Spleen (tissue), 11 donors: ENCODE data around the gene JAKMIP1. TPM values are rescaled to one million over a fixed set of nuclear protein-coding genes. Genes with fewer than 3 reads are reported as not detected.
A peak's percentile ranks its signal among the peaks of the same experiment; 100 is the strongest.

Experiments
- DNase-seq: peaks from one replicate; pipeline ENCODE4 v3.0.0-alpha.2; 2020
- H3K27ac ChIP-seq, 8 donors: fragments of 200-600 bp; sonication (generic) in 7 of 8; 1 replicate in 4 of 8; 2 replicates in 4 of 8; pipeline versions ENCODE4 v1.5.0 to v1.8.0; 2016 to 2021; ENCODE audit warnings: inconsistent platforms in 4 of 8, mild to moderate bottlenecking in 4 of 8, moderate library complexity in 1 of 8
- H3K27me3 ChIP-seq, 7 donors: fragments of 200-600 bp; sonication (generic) in 6 of 7; replicated peaks in 1 of 7; 1 replicate in 4 of 7; 2 replicates in 3 of 7; pipeline versions ENCODE4 v1.5.0 to v1.8.0; 2016 to 2021; ENCODE audit warnings: inconsistent platforms in 3 of 7, mild to moderate bottlenecking in 1 of 7
- H3K36me3 ChIP-seq, 6 donors: fragments of 200-600 bp; sonication (generic) in 5 of 6; 1 replicate in 4 of 6; 2 replicates in 2 of 6; pipeline versions ENCODE4 v1.5.0 to v1.8.0; 2016 to 2021; ENCODE audit warnings: inconsistent platforms in 2 of 6
- H3K4me1 ChIP-seq, 6 donors: fragments of 200-600 bp; sonication (generic) in 5 of 6; 1 replicate in 3 of 6; 2 replicates in 3 of 6; pipeline versions ENCODE4 v1.5.0 to v1.8.0; 2016 to 2021; ENCODE audit warnings: inconsistent platforms in 3 of 6
- H3K4me3 ChIP-seq, 8 donors: fragments of 200-600 bp; sonication (generic) in 7 of 8; 1 replicate in 4 of 8; 2 replicates in 4 of 8; pipeline versions ENCODE4 v1.5.0 to v1.8.0; 2016 to 2021; ENCODE audit warnings: inconsistent platforms in 4 of 8, mild to moderate bottlenecking in 4 of 8, moderate library complexity in 2 of 8
- H3K9me3 ChIP-seq, 8 donors: fragments of 200-600 bp; sonication (generic) in 7 of 8; 1 replicate in 4 of 8; 2 replicates in 4 of 8; pipeline versions ENCODE4 v1.5.0 to v1.8.0; 2016 to 2021; ENCODE audit warnings: inconsistent platforms in 4 of 8
- CTCF ChIP-seq, 11 experiments: fragments of 200-600 bp in 7 of 11; fragments of 450-650 bp in 4 of 11; sonication (generic) in 4 of 11; IDR thresholded peaks in 8 of 11; conservative IDR thresholded peaks in 3 of 11; 1 replicate in 7 of 11; 2 replicates in 4 of 11; pipeline versions ENCODE4 v1.4.0 to v1.8.0; 2016 to 2021; ENCODE audit warnings: antibody characterized with exemption in 11 of 11, inconsistent platforms in 4 of 11, mild to moderate bottlenecking in 1 of 11
- POLR2A ChIP-seq, 3 donors: fragments of 450-650 bp; IDR thresholded peaks; one replicate each; pipeline ENCODE4 v1.5.1; 2017; ENCODE audit warnings: antibody characterized with exemption in 3 of 3, mild to moderate bottlenecking in 1 of 3
- POLR2AphosphoS5 ChIP-seq, 3 donors: sonication (generic); formaldehyde crosslinking; IDR thresholded peaks; one replicate each; pipeline ENCODE4 v1.5.1; 2017; ENCODE audit warnings: antibody characterized with exemption in 3 of 3
- WGBS, 5 donors: extraction: QIAGEN DNeasy Blood & Tissue Kit in 3 of 5; methylation state at CpG; one replicate each; pipeline versions ENCODE4 v1.1.5 to v1.1.7; 2013 to 2018; 5-methylcytosine and 5-hydroxymethylcytosine counted together
- intact Hi-C: fragments of 100-400 bp; cut with DNase I; formaldehyde crosslinking; loops from one replicate; pipeline ENCODE4 v1.15.0; 2023; ENCODE audit warnings: low total_unique reads
- polyA plus RNA-seq, 3 donors: library from polyadenylated mRNA; stranded (reverse); fragments of 200-250 nt; gene quantifications; one replicate each; pipeline ENCODE4 v1.2.1, GENCODE V29; 2013
- total RNA-seq, 7 donors: library from RNA; depleted of rRNA in 3 of 7; stranded (reverse); fragments of >200 nt in 3 of 7; fragmentation: NEBNext Ultra II Directional in 4 of 7; extraction: Animal tissue kit (Norgen Biotek cat#: 25700) in 4 of 7; gene quantifications; one replicate each; pipeline versions ENCODE4 v1.1.0 to v1.2.1, GENCODE V29; 2016 to 2021
- donor health status: healthy with polysubstance abuse.
- donor health status: DM: no; HTN: no; CAD: no; lungs with moderate emphysema.
- donor health status: DM: no; HTN: no; CAD: no.
- donor health status: Bipolar disorder and iron deficiency.
- donor health status: healthy.
- donor health status: DM: no; HTN: no; CAD: no.
- donor health status: DM: yes; HTN: yes; CAD: no.

Gene JAKMIP1
- total and polyA plus RNA-seq, 10 donors, result 0.37 to 8.7 (median 2.6) TPM

DNA sequence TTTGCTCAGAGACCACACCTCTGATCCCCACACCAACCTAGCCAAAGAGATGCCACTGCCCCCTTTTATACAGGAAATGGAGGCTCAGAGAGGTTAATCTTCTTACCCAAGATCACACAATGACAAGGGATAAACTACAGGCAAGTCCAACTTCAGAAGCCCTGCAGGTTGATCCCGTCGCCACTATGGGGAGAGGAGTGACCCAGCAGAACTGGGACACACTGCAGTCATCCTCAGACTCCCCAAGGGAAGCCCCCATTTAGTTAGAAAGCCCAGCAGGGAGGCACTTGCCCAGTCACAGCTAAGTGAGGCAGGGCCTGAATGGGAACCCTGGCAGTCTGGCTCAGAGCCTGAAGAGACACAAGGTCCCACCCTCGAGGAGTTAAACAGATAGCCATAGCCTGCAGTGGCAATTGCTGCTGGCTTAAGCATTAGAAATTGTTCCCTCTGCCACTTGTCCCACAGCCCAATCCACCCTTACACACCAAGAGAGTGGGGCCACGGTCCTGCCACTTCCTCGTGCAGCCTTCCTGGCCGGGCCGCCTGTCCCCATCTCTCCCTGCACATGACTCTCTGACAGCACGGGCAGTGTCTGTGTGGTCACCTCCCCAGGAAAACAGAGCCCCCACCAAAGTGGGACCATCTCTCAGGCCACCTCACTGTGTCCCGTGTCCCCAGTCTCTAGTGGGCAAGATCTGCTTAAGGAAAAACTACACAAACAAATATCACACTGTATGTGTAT is 2.7 kb downstream of the JAKMIP1 start:
- 60 to 66% (median 62%) methylated on average over 7 to 9 of the region's 9 CpGs for WGBS, 5 donors
- DNase-seq, result peak; percentile 66
- H3K9me3 ChIP-seq, result peaks cover 0 to 13% (median 7%) of the 10 kb centered on the region in 8 donors
- no peaks in the 10 kb centered on the region for H3K36me3 ChIP-seq
- H3K4me1 ChIP-seq, result peaks cover 4 to 45% (median 22%) of the 10 kb centered on the region in 6 donors
- intact Hi-C loops, result no loop called here
- peak overlapping the region in 4 of 8 donors; percentile 26 to 87 (median 58) for H3K27ac ChIP-seq
- no peak for TF ChIP-seq POLR2A (IDR thresholded peaks at IDR 0.05)
- TF ChIP-seq POLR2AphosphoS5 (IDR thresholded peaks at IDR 0.05), result no peak
- TF ChIP-seq CTCF (IDR thresholded peaks at IDR 0.05 in 8 of 11, conservative IDR thresholded peaks at IDR 0.05 in 3 of 11), result no peak
- H3K27me3 ChIP-seq, result peaks cover 0 to 98% (median 58%) of the 10 kb centered on the region in 7 donors
- H3K4me3 ChIP-seq, result peak overlapping the region in 1 of 8 donors; percentile 81

DNA sequence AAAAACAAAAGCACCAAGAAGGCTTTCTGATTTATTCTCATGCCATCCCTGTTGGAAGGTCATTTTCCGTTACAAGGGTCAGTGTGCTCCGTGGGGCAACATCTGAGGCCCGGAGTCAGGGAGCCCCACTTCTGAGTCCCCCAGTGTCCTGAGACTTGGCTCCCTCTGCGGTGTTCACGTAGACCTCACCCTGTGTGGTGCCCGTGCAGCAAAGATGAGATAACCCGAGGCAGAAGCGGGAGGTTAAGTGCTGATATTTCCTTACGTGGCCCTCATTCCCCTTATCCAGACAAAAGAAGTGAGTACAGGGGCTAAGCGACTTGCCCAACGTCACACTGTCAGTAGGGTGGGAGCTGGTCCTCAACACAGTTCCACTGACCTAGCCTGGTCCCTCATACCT is 3.5 kb downstream of the JAKMIP1 start:
- DNase-seq, result peak; percentile 60
- H3K4me3 ChIP-seq, result no peak overlapping the region
- 82 to 90% (median 84%) methylated on average over 11 of the region's 11 CpGs for WGBS, 5 donors

GRCh38 chr4:6196324-6196723 is 4.0 kb downstream of the JAKMIP1 start:
- WGBS, 5 donors, result 76 to 91% (median 85%) methylated on average over 8 of the region's 8 CpGs
- Histone ChIP-seq H3K36me3 (no peaks in the 10 kb centered on the region), H3K27ac (peak overlapping the region in 1 of 8 donors; percentile 11), H3K4me1 (peaks cover 4 to 44% (median 22%) of the 10 kb centered on the region in 6 donors), H3K4me3 (no peak overlapping the region), H3K9me3 (peaks cover 0 to 5% (median 1%) of the 10 kb centered on the region in 8 donors), H3K27me3 (peaks cover 0 to 92% (median 57%) of the 10 kb centered on the region in 7 donors)
- intact Hi-C loops, result no loop called here
- peak; percentile 40 for DNase-seq
- TF ChIP-seq POLR2AphosphoS5 (IDR thresholded peaks at IDR 0.05) (no peak), CTCF (IDR thresholded peaks at IDR 0.05 in 8 of 11, conservative IDR thresholded peaks at IDR 0.05 in 3 of 11) (no peak), POLR2A (IDR thresholded peaks at IDR 0.05) (no peak)

More for the DNA sequence above, 3.5 kb downstream of the JAKMIP1 start:
- H3K36me3 ChIP-seq, result no peaks in the 10 kb centered on the region
- peaks cover 0 to 11% (median 6%) of the 10 kb centered on the region in 8 donors for H3K9me3 ChIP-seq
- H3K27me3 ChIP-seq, result peaks cover 0 to 97% (median 58%) of the 10 kb centered on the region in 7 donors
- intact Hi-C loops, result no loop called here
- TF ChIP-seq POLR2A (IDR thresholded peaks at IDR 0.05), result no peak
- TF ChIP-seq POLR2AphosphoS5 (IDR thresholded peaks at IDR 0.05), result no peak
- TF ChIP-seq CTCF (IDR thresholded peaks at IDR 0.05 in 8 of 11, conservative IDR thresholded peaks at IDR 0.05 in 3 of 11), result no peak
- peaks cover 4 to 45% (median 22%) of the 10 kb centered on the region in 6 donors for H3K4me1 ChIP-seq
- peak overlapping the region in 1 of 8 donors; percentile 87 for H3K27ac ChIP-seq

DNA sequence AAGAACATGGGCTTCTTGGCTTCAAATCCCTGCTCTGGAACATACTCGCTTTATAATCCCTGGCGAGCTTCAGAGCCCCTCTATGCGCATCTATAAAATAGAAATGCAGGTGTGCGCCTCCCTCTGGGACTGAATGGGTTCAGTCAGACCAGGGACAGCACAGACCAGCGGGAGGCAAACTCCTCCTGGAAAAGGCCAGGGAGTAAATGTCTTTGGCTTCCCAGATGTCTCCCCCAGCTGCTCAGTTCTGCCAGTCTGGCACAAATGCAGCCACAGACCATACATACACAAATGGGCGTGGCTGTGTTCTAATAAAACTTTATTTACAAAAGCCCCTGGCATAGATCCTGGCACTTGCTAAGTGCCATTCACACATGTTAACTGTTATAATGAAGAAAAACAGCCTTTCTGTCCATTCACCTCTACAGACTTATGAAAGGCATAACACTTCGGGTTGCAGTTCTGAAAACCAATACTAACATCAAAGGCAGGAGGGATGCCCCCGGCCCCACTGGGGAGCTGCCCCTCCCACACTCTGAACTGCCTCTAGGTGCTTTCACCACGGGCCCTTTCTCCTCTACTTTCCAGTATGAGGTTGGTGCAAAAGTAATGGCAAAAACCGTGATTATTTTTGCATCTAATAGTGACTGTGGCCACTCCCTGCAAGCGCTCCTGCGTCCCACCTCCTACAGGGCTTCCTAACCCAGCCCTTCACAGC is 4.6 kb downstream of the JAKMIP1 start:
- Histone ChIP-seq H3K4me3 (no peak overlapping the region), H3K36me3 (no peaks in the 10 kb centered on the region), H3K9me3 (no peaks in the 10 kb centered on the region), H3K27me3 (peaks cover 0 to 89% (median 51%) of the 10 kb centered on the region in 7 donors), H3K27ac (peak overlapping the region in 1 of 8 donors; percentile 11), H3K4me1 (peaks cover 4 to 38% (median 21%) of the 10 kb centered on the region in 6 donors)
- 58 to 67% (median 59%) methylated on average over 12 of the region's 12 CpGs for WGBS, 5 donors
- no peak for TF ChIP-seq POLR2A (IDR thresholded peaks at IDR 0.05)
- no peak for TF ChIP-seq CTCF (IDR thresholded peaks at IDR 0.05 in 8 of 11, conservative IDR thresholded peaks at IDR 0.05 in 3 of 11)
- TF ChIP-seq POLR2AphosphoS5 (IDR thresholded peaks at IDR 0.05), result no peak
- DNase-seq, result peak; percentile 39
- intact Hi-C loops, result no loop called here
